Right hindlimb (tissue), 1 donor: ENCODE results near the gene RTL10.
"Not testable (repeated sequence)": the region's sequence is repeated elsewhere in the genome, so short reads cannot be mapped to it uniquely, and the experiment has no call there.

ENCODE experiments used
- DNase-seq: peaks from one replicate; pipeline ENCODE4 v3.0.0-alpha.2; 2018

The RTL10 gene

GRCh38 chr22:19842393-19843106 is 12.1 kb downstream of the RTL10 start:
- no peak for DNase-seq

DNA sequence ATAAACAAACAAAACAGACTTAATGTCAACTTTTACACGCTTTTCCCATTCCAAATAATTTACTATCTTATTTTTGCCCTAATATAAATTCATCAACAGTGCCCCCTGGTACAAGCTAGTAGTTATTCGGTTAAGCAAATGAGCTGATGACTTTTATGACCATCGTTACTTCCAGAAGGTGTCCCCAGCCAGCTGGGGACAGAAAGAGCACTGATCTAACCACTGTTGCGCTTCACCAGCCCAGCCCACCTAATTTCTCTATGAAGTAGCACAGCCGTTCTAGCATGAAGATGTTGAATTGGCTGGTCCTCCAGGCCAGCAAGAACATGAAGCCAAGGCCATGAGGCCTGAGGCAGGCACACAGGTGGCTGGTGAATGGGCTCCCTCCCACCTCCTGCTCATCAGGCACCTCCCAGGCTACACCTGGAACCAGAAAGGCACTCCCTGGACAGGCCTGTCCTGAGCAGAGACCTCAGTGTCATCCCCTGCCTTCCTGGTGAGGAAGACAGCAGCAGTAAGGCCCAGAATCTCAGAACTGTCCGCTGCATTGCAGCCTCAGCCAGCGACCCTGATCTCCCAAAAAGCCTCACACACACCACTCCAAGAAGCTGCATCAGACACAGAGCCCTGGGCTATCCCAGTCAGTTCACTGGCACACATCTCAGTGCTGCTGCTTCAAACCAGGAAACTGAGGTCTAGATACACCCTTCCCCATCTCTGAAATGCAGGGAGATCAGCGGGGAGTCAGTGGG is 12.9 kb downstream of the RTL10 start:
- DNase-seq = no peak

DNA sequence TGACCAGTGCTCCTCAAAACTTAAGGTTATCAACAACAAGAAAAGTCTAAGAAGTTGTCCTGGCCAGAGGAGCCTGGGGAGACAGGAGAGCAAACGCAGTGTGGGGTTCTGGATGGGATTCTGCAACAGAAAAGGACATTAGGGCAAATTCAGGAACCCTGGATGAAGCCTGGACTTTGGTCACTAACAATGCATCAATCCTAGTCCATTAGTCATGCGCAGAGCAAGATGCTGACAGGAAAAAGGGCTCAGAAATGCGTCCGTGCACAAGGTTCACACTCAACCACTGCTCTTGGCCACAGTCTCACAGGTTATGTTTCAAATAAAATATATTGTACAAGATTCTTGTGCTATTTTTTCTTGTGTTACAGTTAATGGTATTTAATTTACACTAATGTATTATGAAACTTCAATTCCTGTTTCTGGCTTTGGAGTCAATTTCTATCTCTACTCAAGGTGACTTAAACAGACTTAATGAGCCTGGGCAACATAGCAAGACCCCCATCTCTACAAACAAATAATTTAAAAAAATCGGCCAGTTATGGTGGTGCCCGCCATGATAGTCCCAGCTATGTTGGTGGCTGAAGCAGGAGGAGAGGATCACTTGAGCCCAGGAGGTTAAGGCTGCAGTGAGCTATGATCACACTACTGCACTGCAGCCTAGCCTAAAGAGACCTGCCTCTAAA is 13.6 kb downstream of the RTL10 start:
- DNase-seq = no peak

- no peak for DNase-seq
These were observed 14.6 kb downstream of the RTL10 start for GRCh38 chr22:19840059-19840458.

DNA sequence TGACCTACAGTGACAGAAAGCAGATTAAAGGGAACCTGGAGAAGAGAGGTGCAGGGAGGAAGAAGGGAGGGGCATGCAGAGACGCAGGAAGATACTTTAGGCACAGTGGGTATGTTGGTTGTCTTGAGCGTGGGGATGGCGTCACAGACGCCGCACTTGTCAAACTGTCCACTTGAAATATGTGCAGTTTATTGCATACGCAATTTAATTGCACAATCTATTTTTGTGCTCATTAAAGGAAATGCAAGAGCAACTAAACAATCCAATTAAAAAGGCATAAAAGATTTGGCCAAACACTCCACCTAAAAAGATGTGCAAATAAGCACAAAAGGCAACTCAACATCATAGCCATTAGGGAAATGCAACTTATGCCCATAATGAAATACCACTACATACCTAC is 16.8 kb downstream of the RTL10 start:
- no peak for DNase-seq

DNA sequence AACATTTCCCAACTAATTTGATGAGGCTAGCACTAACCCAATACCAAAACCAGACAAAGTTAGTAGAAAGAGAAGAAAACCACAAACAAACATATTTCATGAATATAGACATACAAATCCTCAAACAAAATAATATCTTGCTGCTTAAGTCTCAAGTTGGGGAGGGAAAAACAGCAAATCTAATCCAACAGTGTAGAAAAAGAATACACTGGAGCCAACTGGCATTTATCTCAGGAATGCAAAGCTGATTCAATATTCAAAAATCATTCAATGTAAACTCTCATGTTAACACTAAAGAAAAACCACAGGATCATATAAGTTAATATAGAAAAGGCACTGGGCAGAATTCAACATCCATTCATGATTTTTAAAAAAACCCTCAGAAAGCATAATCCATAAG is 18.2 kb downstream of the RTL10 start:
- no peak for DNase-seq

GRCh38 chr22:19834599-19834998 is 20.1 kb downstream of the RTL10 start:
- DNase-seq = no peak

- DNase-seq = not testable (repeated sequence)
These were observed 21.3 kb downstream of the RTL10 start for GRCh38 chr22:19833327-19833726.

DNA sequence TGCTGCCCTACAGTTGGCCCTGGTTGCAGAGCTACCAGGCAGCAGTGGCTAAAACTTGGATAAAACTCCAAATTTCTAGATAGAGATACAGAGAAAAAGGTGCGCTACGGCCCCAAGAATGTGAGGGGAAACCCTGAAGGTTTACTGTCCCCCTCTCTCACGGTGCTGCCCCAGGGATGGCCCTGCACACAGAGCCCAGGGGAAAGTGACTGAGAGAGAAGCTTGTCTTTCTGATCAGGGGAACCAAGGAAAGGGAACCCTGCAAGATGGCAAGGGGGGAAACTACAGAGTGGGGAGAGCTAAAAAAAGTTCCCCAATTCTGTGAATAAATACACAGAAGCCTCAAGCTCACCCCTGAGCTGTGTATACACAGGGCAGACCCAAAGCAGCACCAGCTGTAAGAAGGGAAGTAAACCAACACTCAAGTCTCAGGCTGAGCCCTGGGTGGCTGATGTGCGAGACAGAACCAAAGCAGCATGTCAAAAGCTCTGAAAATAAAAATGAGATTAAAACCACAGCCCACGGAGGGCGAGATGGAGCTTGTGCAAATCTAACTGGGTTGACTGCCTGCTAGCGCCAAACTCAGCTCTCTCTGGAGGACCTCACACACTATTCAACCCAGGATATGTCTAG is 22.1 kb downstream of the RTL10 start:
- no peak for DNase-seq

DNA sequence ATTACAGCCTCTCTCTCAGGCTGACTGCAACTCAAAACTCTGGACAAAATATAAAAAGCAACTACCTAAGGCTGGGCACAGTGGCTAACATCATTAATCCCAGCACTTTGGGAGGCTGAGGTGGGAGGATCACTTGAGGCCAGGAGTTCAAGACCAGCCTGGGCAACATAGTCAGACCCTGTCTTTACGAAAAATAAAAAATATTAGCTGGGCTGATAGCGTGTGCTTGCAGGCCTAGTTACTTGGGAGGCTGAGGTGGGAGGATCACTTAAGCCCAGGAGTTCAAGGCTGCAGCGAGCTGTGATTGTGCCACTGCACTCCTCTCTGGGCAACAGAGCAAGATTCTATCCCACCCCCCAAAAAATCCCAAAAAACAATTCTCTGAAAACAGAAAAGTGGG is 22.7 kb downstream of the RTL10 start:
- DNase-seq = not testable (repeated sequence)

DNA sequence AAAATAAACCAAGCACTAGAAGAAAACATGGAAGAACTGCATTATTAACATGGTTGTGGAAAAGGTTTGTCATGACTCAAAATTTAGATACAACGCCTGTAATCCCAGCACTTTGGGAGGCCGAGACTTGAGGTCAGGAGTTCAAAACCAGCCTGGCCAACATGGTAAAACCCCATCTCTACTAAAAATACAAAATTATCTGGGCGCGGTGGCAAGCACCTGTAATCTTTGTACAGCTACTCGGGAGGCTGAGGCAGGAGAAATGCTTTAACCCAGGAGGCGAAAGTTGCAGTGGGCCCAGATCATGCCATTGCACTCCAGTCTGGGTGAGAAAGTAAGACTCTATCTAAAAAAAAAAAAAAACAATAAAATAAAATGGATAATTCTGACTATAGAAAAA is 23.7 kb downstream of the RTL10 start:
- DNase-seq = no peak

DNA sequence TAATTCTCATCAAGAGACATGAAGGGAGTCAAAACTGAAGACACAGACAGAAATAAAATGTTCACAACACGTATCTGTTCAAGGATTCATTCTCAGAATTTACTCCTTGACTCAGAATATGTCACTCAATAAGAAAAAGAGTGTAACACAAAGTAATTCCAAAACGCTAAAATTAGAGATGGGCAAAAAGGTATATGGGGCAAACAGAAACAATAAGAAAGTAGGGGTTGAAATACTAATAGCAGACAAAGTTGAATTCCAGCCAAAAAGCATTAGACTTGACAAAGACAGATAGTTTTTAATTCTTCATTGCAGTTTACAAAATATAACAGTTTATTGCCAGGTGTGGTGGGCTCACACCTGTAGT is 26.7 kb downstream of the RTL10 start:
- no peak for DNase-seq

DNA sequence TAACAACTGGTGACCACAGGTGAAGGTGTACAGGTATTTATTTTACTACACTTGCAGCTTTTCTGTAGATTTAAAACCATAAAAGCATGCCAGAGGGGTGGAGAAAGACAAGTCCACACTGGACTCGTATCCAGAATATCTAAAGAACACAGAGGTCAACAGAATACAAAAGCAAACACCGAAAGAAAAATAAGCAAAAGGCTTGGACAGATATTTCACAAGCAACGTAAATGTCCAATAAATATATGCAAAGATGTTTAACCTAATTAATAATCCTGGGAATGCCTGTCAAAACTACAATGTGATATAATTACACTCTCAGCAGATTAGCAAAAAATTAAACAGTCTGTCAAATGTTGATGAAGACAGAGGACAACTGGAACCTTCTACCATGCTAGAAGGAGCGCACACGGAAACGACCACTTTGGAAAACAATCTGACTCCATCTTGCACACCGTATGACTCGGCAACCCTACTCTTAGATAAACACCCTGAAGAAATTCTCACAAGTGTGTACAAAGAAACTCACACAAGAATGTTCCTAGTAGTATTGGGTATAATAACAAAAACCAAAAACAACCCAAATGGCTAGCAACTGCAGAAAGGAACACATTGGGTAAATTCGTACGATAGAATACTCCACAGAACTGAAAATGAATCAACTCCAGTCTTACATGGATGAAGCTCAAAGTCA is 27.2 kb downstream of the RTL10 start:
- DNase-seq = no peak

- no peak for DNase-seq
These were observed 28.1 kb downstream of the RTL10 start for GRCh38 chr22:19826619-19826950.

GRCh38 chr22:19825904-19826618 is 28.6 kb downstream of the RTL10 start:
- DNase-seq = no peak

DNA sequence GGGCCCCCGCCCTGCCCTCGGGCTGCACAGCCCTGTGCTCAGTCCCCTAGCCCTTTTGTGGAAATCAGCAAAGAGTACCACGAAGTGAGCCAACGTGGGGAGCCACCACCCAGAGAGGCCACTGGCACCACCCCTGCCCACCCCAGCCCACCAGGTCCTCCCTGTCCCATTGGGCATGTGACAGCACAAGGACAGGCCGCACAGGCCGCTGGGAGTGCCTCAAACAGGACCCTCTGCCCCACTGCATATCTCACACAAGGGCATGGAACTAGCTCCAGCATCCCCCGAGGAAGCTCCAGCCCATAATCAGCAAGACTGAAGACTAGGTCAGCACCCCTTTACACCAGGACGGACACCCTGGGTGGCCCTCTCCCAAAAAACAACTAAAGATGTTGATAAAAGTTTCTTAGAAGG is 29.7 kb downstream of the RTL10 start:
- no peak for DNase-seq

- DNase-seq = peak; percentile 16
These were observed 30.3 kb downstream of the RTL10 start for GRCh38 chr22:19824212-19824925.

GRCh38 chr22:19823902-19824211 is 30.8 kb downstream of the RTL10 start:
- peak; percentile 12 for DNase-seq

GRCh38 chr22:19823191-19823901 is 31.3 kb downstream of the RTL10 start:
- no peak for DNase-seq

GRCh38 chr22:19822301-19823117 is 32.2 kb downstream of the RTL10 start:
- peak; percentile 16 for DNase-seq
